ENCODE measurements around the gene CD300LD.
A peak's percentile ranks its signal among the peaks of the same experiment; 100 is the strongest.

GRCh38 chr17:74601944-74602572, 10.0 kb upstream of the CD300LD start:
- TF ChIP-seq CTCF (conservative IDR thresholded peaks at IDR 0.05; ENCODE audit: low read depth in 2 of 2) (peak; percentile 62 to 87), EZH2 (IDR thresholded peaks at IDR 0.05; ENCODE audit: low read depth, unreplicated experiment) (no peak), EZH2phosphoT487 (IDR thresholded peaks at IDR 0.05; ENCODE audit: unreplicated experiment) (no peak)

All from GM23338 (cell line).